ENCODE data around the gene EXOC6B. TPM values are rescaled to one million over a fixed set of nuclear protein-coding genes. Genes with fewer than 3 reads are reported as not detected.

Gene EXOC6B
- total and polyA plus RNA-seq, 2 of the 8 experiments (the other 6 are each of a cell fraction or from before 2014, with no cell fraction given): 13.5 to 33.0 TPM

GRCh38 chr2:72803626-72804320 lies 22.1 kb downstream of the EXOC6B start:
- Histone ChIP-seq H3K4me3 (ENCODE audit: extremely low read depth in 1 of 4, insufficient read depth in 2 of 4, low read depth in 3 of 4, low read length in 4 of 4) (no peak overlapping the region), H2BK5ac (ENCODE audit: low read depth, low read length) (no peak overlapping the region), H3K36me3 (ENCODE audit: control insufficient read depth in 2 of 4, insufficient read depth in 4 of 4, low read length in 3 of 4) (no peaks in the 10 kb centered on the region; a peak in 1 of 8 replicates), H3K23ac (ENCODE audit: insufficient read length) (no peak overlapping the region), H4K20me1 (replicated peaks in 1 of 2; ENCODE audit: control insufficient read depth in 1 of 2, insufficient read depth in 2 of 2, low read length in 2 of 2) (no peaks in the 10 kb centered on the region), H3K14ac (ENCODE audit: insufficient read length) (no peak overlapping the region), H2AK5ac (ENCODE audit: low read depth, low read length) (no peak overlapping the region), H3K9me3 (ENCODE audit: insufficient read depth in 2 of 2, low read depth in 1 of 2, low read length in 1 of 2) (no peaks in the 10 kb centered on the region), H3K23me2 (ENCODE audit: low read depth, low read length) (no peaks in the 10 kb centered on the region), H3K4ac (replicated peaks; ENCODE audit: insufficient read length, low read depth, low read length) (no peak overlapping the region), H4K5ac (ENCODE audit: insufficient read length, low read depth, low read length) (no peak overlapping the region), H3K4me2 (ENCODE audit: insufficient read depth in 1 of 2, low read depth in 2 of 2, low read length in 2 of 2) (no peak overlapping the region), H3K27me3 (replicated peaks in 1 of 4; ENCODE audit: control insufficient read depth in 3 of 4, extremely low read depth in 1 of 4, insufficient read depth in 3 of 4, low read length in 3 of 4) (no peaks in the 10 kb centered on the region), H2BK120ac (replicated peaks; ENCODE audit: low read depth, low read length) (no peak overlapping the region), H3K9ac (replicated peaks in 1 of 4; ENCODE audit: extremely low read depth in 1 of 4, low read depth in 3 of 4, low read length in 3 of 4) (no peak overlapping the region), H4K91ac (replicated peaks; ENCODE audit: insufficient read length, low read length) (no peak overlapping the region), H3K18ac (ENCODE audit: extremely low read depth, low read length) (no peak overlapping the region), H3K27ac (ENCODE audit: low read depth, low read length) (no peak overlapping the region), H2BK15ac (ENCODE audit: low read length) (no peak overlapping the region), H3K79me2 (ENCODE audit: control insufficient read depth in 1 of 2, insufficient read depth in 2 of 2, low read length in 2 of 2) (peaks cover 0 to 3% of the 10 kb centered on the region in 2 experiments; a peak in 2 of 4 replicates), H3K79me1 (ENCODE audit: low read depth, low read length) (no peaks in the 10 kb centered on the region), H2BK20ac (ENCODE audit: low read length) (no peak overlapping the region), H2BK12ac (ENCODE audit: low read depth, low read length) (no peak overlapping the region), H2AFZ (ENCODE audit: low read length) (no peak overlapping the region), H3K4me1 (replicated peaks in 1 of 4; ENCODE audit: control insufficient read depth in 3 of 4, insufficient read depth in 4 of 4, low read length in 3 of 4) (no peaks in the 10 kb centered on the region), H3K56ac (replicated peaks; ENCODE audit: insufficient read length, low read depth, low read length) (no peak overlapping the region), H4K8ac (ENCODE audit: extremely low read depth, insufficient read depth, low read length) (no peak overlapping the region)
- ChIA-PET CTCF (ENCODE audit: partially characterized antibody) (interaction anchor here (0.7 to 2.6 kb wide), 2 partner anchors 32 to 1104 kb away, joined by 3 to 11 read pairs; no protein-coding TSS in a partner anchor), POLR2A (ENCODE audit: partially characterized antibody) (interaction anchor here (0.5 to 1.1 kb wide), 3 partner anchors 10 to 16 kb away, joined by 3 to 4 read pairs (median 3); no protein-coding TSS in a partner anchor)
- TF ChIP-seq POU5F1 (IDR thresholded peaks at IDR 0.05; ENCODE audit: low read depth, low read length) (no peak), SRF (IDR thresholded peaks at IDR 0.05; ENCODE audit: low read depth, low read length) (no peak), SIX5 (IDR thresholded peaks at IDR 0.05; ENCODE audit: low read depth, low read length) (no peak), CREB1 (IDR thresholded peaks at IDR 0.05) (no peak), TEAD4 (IDR thresholded peaks at IDR 0.05; ENCODE audit: low read depth, low read length) (no peak), EGR1 (IDR thresholded peaks at IDR 0.05; ENCODE audit: borderline replicate concordance, low read depth, low read length) (no peak), CTBP2 (IDR thresholded peaks at IDR 0.05; ENCODE audit: borderline replicate concordance, insufficient read depth, insufficient read length, low read length) (no peak), JUND (IDR thresholded peaks at IDR 0.05; ENCODE audit: low read length) (no peak), ZNF274 (IDR thresholded peaks at IDR 0.05; ENCODE audit: borderline replicate concordance, extremely low read depth, low read length) (no peak), GABPA (IDR thresholded peaks at IDR 0.05; ENCODE audit: borderline replicate concordance, insufficient read depth, low read length) (no peak), SIRT6 (IDR thresholded peaks at IDR 0.05; ENCODE audit: low read length) (no peak), CHD1 (IDR thresholded peaks at IDR 0.05; ENCODE audit: low read depth, low read length) (no peak), JUN (IDR thresholded peaks at IDR 0.05; ENCODE audit: low read depth, low read length) (no peak)
- no peak for FAIRE-seq
- DNase-seq (ENCODE audit: low read depth in 1 of 2, low spot score in 2 of 2): no peak
